ENCODE results near the gene CACNA1C.

The CACNA1C gene

DNA sequence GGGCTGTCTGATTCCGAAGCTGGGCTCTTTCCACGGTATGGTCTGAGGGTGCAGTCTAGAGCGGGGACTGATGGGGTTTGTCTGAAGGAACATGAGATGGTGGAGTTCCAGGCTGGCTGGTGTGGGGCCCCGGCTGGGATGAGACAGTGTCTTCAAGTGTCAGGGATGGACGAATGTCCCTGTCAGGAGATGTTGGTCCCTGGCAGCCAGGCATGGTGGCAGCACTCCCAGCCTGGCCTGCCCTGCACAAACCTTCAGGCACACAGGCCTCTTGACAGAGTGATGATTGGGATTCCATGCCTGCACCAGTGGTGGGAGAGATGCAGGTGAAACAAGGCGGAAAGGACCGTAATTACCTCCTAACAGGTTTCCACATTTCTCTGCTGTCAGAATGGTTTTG is 221.9 kb downstream of the CACNA1C start:
- no peak for DNase-seq (ENCODE audit: low read depth, low spot score)

DNA sequence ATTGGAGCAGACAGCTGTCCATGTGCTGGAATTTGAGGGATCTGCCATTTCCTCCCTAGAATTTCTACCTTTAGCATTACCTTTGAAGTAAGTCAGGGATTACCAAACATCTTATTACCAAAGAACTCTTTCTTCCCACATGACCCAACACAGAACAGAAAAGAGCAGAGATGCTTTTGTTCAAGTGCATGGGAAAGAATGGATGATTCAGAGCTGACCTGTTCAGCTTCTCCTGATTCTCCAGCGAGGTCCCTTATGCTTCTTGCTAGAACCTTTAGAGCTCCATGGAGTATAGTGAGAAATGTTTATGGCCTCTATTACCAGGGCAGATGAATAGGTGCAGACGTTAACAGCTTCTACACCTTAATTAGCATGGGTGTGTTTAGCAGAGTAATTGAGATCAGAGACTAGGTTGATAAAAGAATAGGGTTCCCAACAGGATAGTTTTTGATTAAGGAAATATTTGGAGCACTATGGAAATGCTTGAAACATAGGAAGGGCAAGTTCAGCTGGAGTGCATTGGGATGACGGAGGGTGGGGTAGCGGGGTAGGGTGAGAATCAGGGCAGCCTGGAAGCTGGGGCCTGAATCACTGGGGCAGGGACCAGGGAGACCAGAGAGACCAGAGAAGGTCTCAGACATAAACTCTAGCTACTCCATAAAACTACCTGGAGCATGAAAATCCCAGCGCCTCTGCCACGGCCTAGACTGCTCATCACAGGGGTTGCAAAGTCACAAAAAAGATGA is 223.7 kb downstream of the CACNA1C start:
- DNase-seq (ENCODE audit: low read depth, low spot score) = no peak

DNA sequence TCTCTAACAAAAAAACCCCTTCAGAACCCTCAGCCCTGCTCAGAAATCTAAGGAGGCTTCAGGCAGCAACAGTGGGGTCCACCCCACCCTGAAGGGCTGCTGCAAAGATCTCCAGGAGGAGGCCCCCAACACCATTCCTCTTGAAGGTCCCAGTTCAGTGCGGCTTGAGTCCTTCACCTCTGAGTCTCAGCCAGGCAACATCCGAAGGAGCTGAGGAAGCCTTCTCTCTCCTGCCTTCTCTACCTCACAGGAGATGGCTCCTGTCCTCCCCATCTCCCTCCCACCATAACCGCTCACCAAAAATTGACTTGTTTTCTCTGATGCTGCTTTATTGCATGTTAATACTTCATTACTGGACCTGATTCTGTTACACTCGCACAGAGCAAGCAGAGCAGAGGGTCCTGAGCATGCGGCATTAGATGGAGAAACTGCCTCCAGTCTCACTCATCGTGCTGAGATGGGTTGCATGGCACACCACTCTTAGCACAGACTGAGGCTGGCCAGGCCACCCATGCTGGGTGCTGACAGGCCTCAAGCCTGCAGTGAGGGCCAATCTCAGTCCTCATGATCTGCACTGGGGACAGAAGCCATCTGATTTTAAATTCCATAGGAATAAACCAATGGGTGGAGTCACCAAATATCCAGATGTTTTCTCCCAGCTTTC is 224.8 kb downstream of the CACNA1C start:
- DNase-seq (ENCODE audit: low read depth, low spot score) = no peak

DNA sequence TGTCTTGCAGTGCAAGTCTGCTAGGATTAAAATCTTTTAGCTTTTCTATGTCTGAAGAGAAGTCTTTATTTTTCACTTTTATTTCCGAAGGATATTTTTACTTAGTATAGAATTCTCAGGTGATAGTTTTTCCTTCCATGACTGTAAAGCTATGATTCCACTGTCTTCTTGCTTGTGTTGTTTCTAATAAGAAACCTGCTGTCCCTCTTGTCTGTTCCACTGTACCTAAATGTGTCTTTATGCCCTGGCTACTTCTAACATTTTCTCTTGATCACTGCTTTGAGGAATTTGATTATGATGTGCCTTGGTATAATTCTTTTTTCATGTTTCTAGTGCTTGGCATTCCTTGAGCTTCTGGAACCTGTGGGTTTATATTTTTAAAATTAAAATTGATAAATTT is 228.7 kb downstream of the CACNA1C start:
- no peak for DNase-seq (ENCODE audit: low read depth, low spot score)

DNA sequence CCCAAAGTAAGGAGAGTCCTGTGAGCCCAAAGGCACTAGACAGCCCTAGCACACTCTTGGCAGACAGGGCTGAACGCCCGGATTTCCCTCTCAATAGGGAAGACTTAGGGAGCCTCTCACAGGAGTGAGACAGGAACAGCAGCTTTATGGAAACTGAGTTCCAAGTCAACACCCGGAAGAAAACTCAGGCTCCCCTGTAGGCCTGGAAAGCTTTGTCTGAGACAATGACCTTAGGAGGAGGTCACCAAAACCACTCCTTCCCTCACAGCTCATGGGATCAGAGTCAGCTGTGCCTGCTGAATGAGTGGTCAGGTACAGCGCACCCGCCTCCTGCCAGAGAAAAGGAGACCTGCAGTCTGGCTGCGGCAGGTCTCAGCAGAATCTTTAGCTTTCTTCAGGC is 229.5 kb downstream of the CACNA1C start:
- no peak for DNase-seq (ENCODE audit: low read depth, low spot score)

DNA sequence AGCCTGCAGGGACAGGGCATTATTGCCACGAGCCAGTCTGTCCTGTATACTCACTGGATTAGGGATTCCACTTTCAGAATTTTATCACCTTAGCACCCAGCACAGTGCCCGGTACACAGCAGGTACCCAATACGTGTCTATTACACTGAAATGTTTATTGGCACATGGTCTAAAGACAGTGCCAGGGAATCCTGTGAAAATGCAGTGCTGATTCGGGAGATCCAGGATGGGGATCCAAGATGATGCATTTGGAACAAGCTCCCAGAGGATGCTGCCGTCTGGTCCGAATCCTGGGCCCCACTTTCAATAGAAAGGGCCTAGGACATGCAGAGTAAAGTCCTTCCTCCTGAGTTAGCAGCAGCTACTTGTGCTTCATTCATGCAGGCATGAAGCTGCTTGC is 230.7 kb downstream of the CACNA1C start:
- DNase-seq (ENCODE audit: low read depth, low spot score) = no peak

DNA sequence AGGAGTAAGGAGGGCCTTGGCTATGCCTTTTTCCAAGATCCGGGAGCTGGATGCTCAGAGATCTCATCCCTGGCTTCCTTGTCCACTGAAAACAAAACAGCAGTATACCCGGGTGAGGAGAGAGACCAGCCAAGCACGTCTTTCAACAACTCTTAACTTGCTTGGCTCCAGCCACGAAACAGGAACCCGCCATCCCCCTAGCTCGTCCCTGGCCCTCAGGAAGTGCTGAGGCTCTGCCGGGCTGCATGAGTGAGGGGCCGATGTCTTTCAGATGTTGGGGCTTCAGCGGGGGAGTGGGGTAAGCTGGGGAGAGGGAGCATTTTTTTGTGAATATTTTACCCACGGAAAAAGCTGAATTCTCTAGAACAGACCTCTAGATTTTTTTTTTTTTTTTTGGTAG is 231.1 kb downstream of the CACNA1C start:
- no peak for DNase-seq (ENCODE audit: low read depth, low spot score)

DNA sequence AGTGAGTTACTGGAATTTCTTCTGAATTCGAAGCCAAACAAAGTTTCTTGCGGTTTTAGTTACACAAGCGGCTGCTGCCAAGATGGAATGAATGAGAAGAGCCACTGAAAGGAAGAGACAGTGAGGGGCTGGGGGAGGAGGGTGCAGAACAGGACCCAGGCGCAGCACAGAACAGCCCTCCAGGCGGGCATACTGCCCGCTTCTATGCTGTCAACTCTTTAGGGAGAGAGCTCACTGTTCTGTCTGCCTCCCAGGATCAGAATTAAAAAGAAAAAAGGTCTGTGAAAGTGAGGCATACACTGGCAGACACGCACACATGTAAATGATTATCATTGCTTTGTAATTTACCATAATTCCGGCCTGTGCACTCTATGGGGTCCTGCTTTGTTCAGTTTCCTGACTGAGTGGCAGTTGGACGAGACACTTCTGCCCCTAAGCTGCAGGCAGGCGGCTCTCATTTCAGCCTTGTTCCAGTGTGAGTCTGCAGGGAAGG is 231.6 kb downstream of the CACNA1C start:
- no peak for DNase-seq (ENCODE audit: low read depth, low spot score)

DNA sequence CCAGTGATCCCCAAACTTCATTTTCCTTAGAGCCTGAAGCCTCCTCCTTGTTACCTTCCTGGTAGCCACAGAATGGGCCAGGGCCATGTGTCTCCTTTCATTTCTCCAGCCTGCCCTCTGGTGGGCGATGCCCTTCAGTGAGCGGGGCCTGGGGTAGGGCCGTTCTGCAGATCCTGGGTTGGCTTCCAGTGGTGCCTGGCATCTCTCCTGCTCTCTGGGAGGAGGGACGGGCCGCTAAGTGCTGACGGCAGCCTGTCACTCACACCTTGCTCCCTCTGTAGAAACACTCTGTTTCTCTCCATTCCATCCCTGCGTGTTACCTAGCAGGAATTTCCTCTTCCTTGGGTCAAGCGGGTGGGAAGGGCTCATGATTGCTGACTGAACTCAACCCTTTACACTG is 232.1 kb downstream of the CACNA1C start:
- DNase-seq (ENCODE audit: low read depth, low spot score) = no peak

DNA sequence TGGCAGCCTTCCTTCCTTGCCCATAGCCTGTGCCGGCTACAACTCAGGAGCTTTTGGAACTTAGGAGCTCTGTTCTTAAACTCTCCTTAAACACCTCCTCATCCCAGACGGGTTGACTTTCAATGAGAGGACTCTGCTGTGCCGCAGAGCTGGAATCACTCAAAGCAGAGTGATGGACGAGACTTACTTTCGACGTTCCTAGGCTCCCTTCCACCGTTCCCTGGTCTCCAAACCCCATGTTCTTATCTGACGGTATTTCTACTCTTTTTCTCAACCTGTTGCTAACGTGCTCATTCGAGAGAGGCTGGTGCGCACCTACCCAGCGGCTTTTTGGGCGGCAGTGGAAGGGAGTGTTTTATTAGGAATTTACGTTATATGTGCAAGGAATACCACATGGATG is 232.7 kb downstream of the CACNA1C start:
- no peak for DNase-seq (ENCODE audit: low read depth, low spot score)

DNA sequence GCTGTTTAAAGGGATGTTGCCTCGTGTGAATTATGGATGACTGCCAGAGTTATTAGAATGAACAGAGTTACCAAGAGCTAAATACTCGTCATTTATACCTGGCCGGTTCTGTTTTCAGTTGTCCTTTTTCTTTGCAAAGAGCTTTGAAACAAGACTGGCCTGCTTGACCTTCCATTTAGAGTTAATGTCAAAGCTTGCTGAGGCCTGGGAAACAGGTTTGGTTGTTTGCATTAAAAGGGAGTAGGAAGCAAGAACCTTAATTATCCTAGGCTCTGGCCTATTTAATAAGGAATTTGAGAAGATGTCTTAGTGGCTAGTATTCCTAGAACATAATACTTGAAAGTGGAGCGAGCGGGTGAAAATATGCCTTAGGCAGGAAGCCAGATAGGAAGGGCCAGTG is 233.3 kb downstream of the CACNA1C start:
- DNase-seq (ENCODE audit: low read depth, low spot score) = no peak

DNA sequence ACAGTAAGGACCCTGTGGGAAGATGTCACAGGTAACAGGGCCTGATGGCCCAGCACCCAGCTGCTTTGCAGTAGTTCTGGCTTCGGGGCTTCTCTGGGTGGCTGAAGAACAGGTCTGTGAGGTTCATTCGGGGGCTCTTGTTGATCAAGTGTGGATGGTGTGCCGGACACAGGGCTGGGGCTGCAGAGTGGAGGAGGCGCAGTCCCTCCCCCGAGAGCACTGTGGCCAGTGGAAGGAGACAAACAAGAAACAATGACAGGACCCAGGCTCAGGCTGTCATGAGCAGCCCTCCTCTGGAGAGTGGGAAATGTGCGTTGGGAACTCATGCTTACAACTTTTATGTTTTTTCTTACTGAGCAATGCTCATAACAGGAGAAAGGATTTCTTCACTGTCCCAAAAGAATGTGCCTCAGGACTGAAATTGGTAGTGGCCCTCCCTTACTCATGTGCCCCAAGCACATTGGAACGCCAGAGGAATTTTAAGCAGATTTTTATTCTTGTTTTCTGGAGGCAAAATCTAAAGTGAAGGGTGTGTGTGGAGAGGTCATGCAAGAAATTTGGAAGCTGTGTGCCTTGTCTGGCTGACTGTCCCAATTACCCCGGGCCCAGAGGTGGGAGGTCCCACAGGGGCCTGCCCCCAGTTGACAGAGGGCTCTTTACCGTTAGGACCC is 233.8 kb downstream of the CACNA1C start:
- no peak for DNase-seq (ENCODE audit: low read depth, low spot score)

DNA sequence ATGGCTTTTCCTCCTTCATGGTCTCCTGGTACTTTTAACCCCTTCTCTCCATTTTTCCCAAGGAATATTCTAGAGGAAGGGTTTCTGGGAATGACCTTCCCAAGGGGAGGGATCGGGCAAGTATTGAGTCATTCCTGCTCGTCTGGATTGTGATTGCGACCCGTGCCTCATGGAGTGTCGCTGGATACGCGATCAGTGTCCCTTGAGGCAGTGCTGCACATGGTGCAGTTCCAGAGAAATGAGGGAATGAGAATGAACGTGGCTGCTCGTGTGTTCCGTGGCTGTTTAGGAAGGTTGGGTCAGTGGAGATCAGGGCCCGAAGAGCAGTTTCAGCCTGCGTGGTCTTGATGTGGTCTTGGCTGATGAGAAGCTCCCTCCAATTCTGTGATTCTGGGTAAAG is 234.4 kb downstream of the CACNA1C start:
- DNase-seq (ENCODE audit: low read depth, low spot score) = no peak

DNA sequence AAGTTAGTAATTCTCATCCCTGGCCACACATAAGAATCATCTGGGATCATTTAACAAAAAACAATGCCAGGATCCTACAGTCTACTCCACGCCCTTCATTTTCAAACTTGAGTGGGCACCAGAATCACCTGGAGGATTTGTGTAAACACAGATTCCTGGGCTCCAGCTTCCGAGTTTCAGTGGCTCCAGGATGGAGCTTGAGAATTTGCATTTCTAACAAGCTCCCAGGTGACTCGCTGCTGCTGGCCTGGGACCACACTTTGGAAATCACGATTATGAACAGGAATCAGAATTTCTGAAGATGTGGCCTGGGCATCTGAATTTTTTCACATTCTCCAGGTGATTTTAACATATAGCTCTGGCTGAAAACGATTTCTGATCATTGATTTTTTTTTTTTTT is 234.8 kb downstream of the CACNA1C start:
- DNase-seq (ENCODE audit: low read depth, low spot score) = no peak

DNA sequence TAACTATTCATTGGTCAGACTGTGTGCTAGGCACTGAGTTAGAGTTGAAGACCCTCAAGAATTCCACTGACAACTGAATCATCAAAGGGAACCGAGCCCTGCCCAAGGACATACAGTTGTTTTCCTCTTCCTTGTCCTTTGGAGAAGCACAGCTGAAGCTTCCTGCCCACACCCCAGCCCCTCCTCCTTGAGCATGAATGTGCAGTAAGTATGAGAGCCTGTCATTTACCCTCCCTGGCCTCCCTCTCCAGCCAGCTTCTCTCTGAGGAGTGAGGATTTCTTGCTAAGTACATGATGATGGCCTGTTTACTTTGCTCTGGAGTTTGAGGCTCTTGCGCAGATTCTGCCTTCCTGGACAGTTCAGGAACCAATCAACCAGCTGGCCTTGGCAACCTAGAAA is 235.2 kb downstream of the CACNA1C start:
- DNase-seq (ENCODE audit: low read depth, low spot score) = no peak

DNA sequence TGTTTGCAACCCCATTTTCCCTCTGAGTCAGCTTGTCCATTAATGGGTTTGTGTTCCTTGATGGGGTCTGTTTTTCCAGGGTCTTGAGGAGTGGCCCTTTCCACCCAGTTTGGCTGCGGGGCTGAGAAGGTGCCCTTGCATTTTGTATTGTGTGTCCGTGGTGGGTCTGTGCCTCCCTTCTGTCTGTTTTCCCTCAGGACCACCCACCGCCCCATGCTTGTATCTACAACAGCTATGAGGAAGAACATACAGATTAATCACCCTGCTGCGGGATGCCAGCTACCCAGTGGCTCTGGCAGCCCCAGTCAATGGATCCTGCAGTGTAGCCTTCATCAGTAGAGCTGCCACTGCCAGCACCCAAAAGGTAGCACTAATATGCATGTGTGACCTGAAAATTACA is 235.7 kb downstream of the CACNA1C start:
- no peak for DNase-seq (ENCODE audit: low read depth, low spot score)

DNA sequence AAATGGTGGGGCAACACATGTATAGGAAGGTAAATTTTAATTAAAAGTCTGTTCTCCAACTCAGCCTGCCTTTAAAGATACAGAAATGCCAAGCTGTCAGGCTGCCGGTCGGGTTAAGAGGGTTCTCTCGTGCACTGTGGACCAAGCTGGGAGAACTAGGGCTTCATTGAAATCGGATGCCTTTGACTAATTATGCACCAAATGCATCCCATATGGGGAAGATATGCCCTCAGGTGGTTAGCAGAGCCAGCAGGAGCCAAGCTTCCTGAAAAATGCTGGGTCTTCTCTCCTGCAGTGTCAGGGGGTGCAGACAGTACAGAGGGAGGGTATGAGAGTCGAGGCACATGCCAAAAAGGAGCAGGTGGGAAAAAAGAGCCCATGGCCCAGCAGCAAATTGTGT is 236.1 kb downstream of the CACNA1C start:
- DNase-seq (ENCODE audit: low read depth, low spot score) = no peak

DNA sequence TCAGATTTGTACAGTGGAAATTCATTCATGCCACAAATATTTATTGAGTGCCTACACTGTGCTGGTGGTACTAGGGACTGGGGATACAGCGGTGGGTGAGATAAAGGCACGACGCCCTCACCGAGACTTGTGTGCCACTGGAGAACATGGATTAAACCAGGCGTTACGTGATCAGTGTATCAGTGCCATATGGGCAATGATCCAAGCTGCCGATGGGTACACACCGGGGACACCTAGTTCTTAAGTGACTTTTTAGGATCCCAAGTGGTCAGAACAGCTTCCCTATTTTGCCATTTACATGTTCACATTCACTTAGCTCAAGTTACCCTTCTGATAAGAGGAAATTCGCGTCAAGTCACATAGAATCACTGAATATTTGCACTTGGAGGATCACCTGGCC is 236.7 kb downstream of the CACNA1C start:
- no peak for DNase-seq (ENCODE audit: low read depth, low spot score)

DNA sequence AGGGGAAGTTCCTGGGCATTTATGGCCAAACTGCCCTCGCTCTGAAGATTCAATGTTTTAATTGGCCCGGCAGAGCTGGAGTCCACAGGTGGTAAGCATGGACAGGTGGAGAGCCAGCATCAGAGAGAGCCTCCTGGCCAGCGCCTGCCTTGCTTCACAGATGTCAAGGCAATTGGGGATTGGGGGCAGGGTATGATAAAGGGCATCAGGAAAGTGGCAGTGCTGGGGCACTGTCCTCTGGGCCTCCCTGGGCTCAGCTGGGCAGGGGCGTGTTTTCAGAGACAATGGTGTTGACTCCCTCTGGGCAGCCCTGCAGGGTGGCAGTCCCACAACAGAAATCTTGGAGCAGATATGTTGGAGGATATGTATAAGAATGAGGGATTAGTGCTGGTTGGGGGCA is 237.3 kb downstream of the CACNA1C start:
- DNase-seq (ENCODE audit: low read depth, low spot score) = no peak

DNA sequence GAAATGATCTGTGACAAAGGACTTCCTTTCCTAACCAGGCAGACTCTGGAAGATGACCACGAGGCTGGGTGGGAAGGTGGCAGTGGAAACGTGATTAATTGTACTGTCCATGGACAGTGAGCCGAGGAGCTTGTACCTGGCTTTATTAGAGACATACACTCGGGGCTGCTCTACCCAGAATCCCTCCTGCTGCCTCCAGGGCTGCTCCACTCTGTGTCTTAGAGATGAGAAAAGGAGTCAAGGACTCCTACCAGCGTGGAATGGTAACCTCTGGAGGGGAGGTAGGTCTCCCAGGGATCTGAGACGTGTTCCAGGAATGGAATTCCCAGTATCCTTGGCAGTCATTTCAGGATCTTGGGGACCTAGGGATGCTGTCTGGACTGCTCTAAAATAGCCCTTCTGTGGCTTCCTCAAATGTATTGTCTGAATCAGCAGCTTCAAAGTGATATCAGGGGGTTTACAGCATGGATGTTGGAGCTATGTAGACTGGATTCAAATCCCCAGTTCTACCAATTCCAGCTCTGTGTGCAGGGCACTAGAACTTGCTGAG is 237.8 kb downstream of the CACNA1C start:
- no peak for DNase-seq (ENCODE audit: low read depth, low spot score)

DNA sequence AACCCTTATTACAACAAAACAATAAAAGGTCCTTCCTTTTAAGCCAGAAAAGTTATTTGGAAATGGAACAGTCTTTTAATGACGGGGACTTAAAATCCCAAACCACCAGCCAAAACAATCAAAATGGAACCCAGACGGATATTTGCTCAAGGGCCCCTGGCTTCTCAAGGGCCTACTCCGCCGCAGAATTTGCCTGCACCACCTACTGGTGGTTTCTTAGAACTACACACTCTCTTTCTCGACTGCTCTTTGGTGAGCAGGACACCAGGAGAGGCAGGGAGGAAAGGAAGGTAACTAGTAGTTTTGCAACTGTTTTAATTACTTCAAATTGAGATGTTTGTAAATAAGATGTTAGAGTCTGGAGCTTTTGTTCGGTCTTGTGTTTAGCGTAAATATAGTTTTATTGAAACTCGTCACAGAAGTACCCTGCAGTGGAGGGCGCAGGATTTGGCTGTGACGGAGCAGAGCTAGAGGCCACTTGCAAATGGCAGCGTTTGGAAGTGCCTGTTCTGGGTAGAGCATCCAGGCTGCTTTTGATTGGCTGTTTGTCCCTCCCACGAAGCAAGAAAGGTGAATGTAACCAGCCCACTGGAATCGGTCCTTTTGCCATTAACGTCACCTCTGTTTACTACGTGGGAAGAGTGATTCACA is 238.5 kb downstream of the CACNA1C start:
- no peak for DNase-seq (ENCODE audit: low read depth, low spot score)

DNA sequence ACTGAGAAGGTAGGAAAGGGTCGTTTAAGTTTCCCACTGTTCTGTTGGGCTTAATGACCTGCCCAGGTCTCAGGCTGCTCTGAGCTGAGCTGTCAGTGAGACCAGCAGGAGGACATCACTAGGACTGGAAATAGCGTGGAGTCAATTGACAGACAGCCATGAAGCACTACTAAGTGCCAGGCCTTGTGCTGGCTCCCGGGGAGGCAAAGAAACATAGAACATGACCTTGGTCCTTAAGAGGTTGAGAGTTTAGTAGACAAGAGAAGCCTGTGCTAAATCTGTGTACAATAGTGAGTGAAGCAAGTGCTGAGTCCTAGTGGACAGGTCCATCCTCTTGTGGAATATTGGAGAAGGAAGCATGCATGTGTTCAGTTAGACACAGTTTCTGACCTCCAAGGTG is 239.2 kb downstream of the CACNA1C start:
- DNase-seq (ENCODE audit: low read depth, low spot score) = no peak
